ENCODE data around the gene RBBP8.

- no peak for TF ChIP-seq POLR2A (IDR thresholded peaks at IDR 0.05)
- no peak for TF ChIP-seq CTCF (IDR thresholded peaks at IDR 0.05)
Observed at GRCh38 chr18:22899421-22899820, 33.7 kb upstream of the RBBP8 start.
